Kasumi-1 (cell line): ENCODE data around the gene KRT9.

Experiments used
- DNase-seq, 2 experiments: peaks; one replicate each; lab custom pipeline; 2025; lab: John Stamatoyannopoulos, UW

Gene KRT9

DNA sequence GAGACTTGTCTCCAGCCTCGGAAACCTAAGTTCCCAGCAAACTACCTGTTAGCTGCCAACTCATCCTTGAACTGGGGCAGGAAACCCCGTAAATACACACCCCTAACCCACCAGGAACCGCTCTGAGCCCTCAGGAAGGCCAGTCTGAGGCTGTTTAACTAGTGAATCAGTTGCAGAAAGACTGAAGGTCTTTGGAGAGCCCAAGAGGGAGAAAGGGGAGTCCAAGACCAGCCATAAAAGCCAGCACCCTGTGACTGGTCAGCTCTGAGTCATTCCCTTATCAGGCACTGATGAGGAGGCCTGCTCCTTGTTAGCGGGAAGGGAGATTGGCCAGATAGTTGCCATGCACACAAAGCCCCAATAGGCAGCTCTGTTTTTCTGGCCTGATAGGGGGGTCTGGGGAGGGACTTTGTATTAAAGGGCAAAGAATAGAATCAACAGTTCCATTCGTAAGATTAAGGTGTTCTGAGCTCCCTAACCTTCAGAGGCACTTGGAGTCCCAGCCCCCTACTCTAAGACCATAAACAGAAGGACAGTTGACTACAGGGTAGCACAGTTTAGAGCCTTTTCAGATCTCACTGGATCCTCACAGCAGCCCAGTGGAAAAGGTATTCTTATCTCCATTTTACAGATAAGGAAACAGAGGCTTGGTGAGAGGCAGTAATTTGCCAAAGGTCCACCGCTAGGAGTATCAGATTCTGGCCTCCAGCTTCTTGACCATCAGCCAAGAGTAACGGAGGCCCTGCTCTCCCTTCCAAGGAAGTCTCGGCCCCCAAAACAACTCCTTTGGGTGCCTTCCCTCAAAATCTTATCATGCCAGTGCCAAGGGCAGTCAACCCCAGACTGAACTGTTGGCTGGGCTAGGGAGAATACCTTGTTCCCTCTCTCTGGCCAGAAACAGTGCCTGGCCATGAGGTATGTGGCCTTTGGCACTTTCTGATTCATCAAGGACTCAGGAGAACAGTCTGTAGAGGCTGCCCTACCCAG lies 41.5 kb downstream of the KRT9 start:
- DNase-seq, result no peak

DNA sequence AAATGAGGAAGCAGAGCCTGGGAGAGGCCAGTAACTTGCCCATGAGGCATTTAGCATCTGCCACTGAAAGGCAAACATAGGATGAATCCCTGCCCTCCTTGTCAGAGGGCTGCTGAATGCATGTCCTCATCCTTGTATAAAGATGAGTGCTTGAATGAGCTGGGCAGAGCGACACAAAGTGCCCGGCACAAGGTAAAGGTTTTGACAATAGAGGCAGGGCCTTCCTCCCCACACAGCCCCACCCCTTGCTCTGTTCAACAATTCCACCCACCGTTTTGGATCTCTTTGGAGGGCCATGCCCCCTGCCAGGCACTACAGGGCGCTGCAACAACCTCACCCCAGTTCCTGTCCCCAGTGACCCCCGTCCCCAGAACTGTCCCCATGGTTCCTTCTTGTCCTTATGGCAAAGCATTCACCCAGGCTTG lies 42.4 kb downstream of the KRT9 start:
- DNase-seq, result no peak

DNA sequence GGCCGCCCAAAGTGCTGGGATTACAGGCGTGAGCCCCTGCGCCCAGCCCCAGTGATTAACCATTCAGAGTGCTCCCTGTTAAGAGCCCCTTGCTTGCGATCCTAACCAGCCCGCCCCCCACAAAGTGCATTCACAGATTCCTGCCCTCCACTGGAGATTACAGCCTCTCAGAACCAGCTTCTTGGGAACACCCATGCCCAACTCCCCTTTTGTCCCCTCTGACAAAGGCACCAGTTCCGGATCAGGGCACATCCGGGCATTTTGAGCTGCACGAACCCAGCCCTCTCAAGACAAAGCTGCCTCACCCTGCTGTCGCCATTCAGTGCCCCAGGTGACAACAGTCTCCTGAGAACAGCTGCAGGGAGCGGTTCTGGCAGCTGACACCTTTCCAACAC lies 42.9 kb downstream of the KRT9 start:
- no peak for DNase-seq

DNA sequence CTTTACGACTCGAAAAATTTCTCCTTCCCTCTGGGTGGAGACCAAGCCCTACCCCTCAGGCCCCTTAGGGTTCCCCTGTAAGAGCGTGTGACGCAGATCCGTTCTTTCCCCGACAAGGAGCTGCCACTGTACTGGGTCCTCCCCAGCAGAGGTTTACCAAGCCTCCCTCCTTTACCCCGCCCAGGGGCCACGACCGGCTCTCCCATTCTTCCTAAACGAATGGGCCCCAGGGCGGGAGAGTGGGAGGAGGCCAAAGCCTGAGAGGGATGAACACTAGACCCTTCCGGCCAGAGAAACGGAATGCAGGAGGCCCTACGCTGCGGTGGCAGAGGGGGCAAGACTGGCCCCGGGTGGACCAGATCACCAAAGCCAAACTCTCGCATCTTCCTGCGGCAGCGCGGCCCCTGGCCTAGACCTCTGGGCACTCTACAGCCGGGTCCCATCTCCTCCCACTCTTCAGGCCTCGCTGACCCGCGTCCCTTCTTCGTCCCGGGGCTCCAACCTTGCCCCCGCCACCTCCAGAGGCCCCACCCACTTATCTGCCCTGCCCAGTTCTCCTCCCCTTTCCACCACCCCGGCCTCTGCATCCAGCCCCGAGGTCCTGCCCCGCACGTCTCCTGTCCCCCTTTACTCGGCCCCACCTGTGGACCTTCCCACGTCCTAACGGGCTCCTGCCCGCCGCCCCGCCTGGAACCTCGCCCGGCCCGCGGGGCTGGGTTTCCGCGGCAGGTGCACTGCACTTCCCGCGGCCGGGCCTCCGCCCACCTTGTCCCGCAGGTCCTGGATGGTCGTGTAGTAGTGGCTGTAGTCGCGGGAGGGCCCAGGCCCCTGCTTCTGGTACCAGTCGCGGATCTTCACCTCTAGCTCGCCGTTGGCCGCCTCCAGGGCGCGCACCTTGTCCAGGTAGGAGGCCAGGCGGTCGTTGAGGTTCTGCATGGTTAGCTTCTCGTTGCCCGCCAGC lies 44.5 kb downstream of the KRT9 start:
- no peak for DNase-seq

DNA sequence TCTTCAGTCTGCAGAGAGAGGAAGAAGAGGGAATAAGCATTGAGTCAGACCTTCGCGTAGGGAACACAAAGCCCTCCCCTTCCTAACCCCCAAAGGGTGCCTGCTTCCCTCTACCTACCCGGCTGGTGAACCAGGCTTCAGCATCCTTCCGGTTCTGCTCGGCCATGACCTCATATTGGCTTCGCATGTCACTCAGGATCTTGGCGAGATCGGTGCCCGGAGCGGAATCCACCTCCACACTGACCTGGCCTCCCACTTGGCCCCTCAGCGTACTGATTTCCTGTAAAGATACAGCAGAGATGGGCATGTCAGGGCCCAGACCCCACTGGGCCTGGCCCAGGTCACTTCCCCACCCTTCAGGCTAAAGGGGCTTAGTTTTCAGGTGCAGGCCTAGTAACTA lies 47.6 kb downstream of the KRT9 start:
- no peak for DNase-seq

DNA sequence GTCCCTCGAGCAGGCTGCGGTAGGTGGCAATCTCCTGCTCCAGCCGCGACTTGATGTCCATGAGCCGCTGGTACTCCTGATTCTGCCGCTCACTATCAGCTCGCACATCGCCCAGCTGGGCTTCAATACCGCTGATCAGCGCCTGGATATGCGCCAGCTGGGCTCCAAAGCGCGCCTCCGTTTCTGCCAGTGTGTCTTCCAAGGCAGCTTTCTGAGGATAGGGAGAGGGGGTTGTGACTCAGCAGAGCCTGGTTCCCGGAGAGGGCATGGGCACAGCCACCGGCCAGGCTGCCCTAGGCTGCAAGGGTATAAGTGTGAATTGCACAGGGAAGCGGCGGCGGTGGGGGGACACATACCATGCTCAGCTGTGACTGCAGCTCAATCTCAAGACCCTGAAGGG lies 48.1 kb downstream of the KRT9 start:
- DNase-seq, result no peak

DNA sequence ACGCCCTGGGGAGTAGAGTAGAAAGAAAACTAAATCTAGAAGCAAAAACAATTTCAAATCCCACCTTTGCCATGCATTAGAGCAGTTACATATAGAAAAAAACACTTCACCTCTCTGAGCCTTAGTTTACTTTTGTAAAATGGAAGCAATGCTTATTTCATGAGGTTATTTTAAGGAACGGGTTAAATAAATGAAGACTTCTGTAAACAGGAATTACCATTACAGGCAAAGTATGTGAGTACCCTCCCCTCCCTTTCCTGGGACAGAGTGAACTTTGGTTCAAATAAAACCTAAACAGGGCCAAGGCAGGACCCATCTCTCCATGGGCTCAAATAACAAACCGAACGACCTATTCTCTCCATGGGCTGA lies 48.6 kb downstream of the KRT9 start:
- DNase-seq, result no peak

DNA sequence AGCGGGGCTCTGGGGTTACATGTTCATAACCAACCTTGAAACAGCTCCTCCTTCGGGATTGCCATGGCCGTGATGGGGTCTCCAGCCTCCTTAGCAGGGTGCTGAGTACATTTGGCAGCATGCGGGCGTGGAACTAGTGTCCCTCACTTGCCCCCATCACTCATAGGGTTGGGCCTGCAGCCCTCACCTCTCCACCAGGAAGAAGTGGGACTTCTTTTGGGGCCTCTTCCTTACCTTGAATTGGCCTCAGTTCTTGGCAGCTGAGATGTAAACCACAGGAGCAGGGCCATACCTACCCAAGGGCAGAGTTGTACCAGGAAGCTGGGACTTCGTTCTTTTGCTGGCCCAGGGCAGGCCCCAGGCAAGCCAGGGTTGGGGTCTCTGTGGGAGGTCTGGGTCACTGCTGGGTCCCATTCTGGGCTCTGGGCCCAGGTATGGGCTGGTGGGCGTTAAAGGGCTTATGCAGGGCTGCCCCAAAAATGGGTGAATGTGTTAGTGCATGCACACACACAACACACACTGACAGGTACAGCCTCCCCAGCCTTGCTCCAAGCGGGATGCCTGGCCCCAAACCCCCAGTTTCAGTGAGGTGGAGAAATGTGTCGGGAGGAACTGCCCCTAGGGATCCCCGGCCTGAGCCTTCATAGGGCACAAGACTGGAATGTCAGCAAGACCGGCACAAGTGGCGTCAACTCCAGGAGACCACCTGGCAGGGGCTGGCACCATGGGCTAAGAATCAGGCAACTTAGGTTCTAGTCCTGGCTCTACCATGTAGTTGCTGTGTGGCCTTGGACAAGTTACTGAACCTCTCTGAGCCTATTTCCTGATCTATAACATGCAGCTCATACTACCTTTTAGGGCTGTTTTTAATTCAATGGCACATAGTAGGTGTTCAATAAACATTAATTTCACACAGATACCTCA lies 49.3 kb downstream of the KRT9 start:
- DNase-seq, result no peak

DNA sequence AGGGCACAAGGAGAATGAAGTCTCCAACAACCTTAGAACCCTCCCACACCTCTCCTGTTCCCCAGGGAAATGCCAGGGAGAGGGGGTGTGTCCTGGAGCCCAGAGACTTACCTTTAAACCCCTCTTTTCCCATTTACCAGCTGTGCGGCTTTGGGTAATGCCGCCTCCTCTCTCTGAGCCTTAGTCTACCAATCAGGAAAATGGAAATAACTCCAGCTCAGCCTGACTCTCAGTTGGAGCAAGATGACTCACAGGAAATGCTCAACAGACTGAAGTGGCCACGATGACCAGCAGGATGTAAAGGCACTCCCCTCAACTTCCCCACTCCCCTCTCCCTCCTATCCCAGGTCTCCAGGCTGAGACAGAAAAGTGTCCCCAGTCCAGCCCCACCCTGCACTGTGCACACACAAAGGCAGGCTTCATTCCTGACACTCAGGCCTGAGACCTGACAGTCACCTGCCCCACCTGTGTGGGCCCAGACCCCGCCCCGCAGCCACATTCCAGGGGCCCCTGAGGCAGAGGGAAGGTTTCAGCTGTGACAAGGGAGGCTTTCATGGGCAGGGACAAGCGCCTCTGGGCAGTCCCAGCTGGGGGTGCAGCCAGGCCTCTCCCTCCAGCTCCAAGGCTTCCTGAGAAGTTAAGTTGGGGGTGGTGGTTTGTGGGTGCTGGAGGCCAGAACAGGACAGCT lies 50.1 kb downstream of the KRT9 start:
- no peak for DNase-seq

DNA sequence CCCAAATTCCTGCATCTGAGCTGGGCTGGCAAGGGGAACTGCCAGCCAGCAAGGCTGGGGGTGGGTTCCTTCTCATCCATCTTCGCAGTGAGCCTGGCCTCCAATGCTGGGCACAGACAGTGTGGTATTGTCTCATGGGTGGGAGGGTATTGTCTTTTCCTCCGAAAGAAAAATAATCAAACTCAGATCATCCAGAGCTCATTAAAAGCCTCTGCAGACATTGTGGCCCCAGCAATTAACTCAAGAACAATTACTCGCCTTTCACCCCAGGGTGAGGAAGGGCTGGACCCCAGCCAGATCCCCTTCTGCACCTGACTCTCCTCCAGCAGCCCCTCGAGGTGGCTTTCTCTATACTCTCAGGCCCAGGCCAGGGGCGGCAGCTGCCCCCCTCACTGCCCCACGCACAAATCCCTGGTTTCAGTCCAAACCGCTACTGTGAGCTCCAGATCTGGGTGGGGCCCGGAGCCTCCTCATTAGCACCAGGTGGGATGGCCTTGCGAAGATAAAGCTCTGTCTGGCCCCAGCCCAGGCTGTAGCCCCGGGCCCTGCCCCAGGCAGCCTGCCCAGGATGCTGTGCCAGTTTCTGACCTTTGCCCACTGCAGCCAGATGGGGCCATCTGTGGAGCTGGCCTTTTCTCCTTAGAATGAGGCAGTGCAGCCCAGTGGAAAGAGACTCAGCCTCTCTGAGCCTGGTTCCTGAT lies 50.9 kb downstream of the KRT9 start:
- DNase-seq, result no peak

DNA sequence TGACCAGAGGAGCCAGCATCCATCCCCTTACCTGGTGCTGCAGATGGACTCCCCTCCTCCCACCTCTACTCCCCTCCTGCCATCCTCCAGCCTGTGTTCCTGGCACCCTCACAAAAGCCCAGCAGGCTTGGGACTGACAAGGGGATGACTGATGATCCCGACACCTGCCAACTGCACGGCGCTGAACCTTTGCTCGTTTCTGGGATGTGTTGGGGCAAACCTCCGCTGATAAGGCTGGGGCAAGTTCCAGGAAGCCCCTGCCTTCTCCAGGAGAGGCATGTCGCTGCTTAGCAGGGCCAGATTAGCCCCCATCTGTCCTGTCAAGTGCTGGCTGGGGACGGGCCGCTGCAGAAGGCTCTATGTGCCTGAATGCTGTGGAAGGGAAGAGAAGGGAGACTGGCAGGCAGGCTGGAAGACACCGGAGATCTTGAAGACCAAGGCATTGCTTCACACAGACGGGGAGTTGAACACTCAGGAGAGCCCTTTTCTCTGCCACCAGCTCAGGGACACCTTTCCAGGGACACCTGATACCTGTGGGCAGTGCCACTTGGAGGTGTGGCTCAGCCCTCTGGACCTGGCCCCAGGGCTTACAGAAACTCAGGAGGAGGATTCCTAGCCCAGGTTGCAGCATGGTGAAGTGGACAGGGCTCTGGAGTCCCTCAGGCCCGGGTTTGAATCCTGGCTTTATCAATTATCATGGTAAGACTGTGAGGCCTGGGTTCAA lies 52.2 kb downstream of the KRT9 start:
- DNase-seq, result no peak

DNA sequence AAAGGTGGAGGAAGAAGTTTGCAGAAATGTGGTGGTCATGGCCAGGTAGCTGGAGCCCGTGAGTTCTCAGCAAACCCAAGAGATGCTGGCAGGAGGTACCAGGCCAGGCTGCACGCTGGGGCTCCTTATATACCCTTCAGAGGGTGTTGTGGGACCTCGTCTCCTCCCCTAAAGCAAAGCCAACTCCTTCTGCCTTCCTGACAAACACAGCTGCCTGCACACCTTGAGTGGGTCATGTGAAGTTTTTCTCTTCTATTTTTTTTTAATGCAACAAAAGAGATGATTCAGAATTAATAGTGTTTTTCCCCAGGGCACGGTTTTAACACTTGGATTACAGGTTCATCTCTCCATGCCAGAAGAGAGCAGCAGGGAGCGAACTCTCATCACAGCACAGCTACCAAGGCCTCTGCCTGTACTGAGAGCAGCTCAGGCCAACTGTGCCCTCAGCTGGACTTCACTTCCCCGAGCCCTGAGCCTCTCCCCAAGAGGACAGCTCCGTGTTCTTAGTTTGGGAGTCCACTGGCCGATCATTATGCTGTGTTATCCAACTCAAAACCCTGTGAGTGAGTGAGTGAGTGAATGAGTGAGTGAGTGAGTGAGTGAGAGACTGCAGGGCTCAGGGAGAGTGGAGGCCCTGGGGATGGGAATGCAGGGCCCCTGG lies 52.9 kb downstream of the KRT9 start, which contains the start of gene KRT15:
TSS of gene KRT15 (minus strand) at position 102 of the 661 bp plus-strand sequence. CDS start at position 39, 63 bp downstream.
- no peak for DNase-seq

DNA sequence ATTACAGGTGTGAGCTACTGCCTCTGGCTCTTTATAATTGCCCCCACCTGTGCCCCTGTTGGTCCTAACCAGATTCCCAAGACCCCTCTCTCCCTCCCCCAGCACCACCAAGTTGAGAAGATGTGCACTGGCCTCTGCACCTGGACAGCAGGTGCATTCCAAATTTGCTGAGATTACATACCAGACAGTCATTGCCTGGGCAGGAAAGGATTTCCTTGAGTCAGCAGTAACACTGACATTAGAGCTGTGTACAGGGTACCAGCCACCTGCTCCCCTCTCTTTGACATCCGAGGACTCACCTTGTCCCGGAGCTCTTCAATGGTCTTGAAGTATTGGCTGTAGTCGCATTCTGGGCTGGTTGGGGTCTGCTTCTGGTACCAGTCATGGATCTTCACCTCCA lies 53.8 kb downstream of the KRT9 start:
- no peak for DNase-seq

DNA sequence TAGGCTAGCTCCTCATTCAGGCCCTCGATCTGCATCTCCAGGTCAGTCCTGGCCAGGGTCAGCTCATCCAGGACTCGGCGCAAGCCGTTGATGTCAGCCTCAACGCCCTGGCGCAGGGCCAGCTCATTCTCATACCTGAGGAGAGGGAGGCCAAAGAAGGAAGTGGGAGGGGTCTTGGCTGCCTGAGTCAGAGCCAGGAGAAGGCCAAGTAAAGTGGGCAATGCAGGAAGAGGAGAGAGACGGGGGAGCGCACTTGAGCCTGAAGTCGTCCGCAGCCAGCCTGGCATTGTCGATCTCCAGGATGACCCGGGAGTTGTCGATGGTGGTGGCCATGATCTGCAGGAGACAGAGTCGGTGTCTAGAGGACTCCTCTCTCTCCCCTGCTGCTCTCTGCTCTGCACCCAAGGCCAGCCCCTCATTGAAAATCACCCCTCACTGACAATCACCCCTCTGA lies 55.0 kb downstream of the KRT9 start:
- no peak for DNase-seq

DNA sequence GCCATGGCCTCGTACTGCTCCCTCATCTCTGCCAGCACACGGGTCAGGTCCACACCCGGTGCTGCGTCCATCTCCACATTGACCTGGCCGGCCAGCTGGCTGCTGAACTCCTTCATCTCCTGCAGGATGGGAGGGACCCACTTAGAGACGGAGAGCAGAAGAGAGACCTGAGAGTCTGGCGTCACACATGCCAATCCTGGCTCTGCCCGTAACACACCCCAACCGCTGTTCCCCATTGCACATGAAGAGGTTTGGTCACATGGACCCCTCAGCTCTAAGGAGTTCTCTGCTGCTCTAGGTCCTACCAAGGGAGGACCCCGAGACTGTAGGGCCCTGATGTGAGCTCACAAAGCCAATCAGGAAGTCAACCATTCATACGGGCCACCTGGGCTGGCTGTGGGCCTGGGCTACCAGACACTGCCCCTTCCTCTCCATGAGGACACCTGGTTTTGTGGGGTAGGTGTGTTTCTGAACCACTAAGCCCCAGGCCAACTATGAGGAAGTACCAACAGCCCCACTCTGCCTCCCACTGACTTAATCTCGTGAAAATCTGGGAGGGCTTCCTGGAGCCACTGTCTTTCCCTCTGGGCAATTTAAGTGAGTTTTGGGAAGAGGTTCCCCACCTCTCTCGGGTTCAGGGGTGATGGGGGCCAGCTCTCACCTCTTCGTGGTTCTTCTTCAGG lies 55.6 kb downstream of the KRT9 start:
- no peak for DNase-seq
